ENCODE data around the gene ARRB1.

The ARRB1 gene

DNA sequence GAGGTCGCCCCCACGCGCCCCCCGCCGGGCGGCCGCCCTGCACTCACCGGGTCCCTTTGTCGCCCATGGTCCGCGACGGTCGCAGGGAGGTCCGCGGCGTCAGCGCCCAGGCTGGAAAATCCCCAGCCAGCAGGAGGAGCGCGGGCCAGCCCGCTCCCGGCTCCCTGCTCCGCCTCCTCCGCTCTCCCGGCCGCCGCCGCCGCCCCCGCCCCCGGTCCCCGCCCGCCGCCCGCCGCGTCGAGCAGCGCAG is at the start of gene ARRB1:
Gene ARRB1 (minus strand): TSS at position 121 of the 250 bp plus-strand sequence. CDS start 54 bp downstream, at position 67.
- H3K27ac ChIP-seq: peak within 1 kb of the TSS; percentile 72
- TF ChIP-seq, protein P1, sequence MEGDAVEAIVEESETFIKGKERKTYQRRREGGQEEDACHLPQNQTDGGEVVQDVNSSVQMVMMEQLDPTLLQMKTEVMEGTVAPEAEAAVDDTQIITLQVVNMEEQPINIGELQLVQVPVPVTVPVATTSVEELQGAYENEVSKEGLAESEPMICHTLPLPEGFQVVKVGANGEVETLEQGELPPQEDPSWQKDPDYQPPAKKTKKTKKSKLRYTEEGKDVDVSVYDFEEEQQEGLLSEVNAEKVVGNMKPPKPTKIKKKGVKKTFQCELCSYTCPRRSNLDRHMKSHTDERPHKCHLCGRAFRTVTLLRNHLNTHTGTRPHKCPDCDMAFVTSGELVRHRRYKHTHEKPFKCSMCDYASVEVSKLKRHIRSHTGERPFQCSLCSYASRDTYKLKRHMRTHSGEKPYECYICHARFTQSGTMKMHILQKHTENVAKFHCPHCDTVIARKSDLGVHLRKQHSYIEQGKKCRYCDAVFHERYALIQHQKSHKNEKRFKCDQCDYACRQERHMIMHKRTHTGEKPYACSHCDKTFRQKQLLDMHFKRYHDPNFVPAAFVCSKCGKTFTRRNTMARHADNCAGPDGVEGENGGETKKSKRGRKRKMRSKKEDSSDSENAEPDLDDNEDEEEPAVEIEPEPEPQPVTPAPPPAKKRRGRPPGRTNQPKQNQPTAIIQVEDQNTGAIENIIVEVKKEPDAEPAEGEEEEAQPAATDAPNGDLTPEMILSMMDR (IDR thresholded peaks at IDR 0.05): no peak; the same call in 1 of the 2 replicates

DNA sequence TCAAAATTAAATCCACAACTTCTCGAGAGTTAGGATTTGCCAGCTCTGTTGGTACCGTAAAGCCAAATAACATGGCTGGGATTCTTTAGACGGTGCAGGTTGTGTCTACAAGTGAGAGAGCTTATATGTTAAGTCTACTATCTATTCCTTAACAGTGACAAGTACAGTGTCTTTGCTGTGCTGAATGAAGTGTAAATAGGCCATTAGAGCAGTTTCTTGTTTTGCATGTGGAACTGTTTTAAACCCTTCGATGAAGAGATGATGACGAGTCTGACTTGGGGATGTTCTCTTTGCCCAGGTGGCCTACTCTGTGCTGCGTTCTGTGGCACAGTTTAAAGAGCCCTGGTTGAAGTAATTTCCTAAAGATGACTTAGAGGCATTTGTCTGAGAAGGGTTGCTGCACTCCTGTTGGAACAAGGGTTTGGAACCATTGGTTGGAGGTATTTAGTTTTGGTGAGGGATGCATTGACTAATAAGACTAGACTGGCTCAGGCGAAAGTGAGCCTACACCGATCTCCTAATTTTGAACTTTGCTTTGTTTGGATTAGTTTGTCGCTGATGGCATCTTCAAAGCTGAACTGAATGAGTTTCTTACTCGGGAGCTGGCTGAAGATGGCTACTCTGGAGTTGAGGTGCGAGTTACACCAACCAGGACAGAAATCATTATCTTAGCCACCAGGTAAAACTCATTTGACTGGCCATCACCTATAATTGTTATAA is 48.8 kb upstream of the ARRB1 start:
- H3K27ac ChIP-seq: peak overlapping the region; percentile 85
- TF ChIP-seq, protein P1 (IDR thresholded peaks at IDR 0.05): no peak
- no peak for TF ChIP-seq ZFX (IDR thresholded peaks at IDR 0.05; ENCODE audit: borderline replicate concordance)

DNA sequence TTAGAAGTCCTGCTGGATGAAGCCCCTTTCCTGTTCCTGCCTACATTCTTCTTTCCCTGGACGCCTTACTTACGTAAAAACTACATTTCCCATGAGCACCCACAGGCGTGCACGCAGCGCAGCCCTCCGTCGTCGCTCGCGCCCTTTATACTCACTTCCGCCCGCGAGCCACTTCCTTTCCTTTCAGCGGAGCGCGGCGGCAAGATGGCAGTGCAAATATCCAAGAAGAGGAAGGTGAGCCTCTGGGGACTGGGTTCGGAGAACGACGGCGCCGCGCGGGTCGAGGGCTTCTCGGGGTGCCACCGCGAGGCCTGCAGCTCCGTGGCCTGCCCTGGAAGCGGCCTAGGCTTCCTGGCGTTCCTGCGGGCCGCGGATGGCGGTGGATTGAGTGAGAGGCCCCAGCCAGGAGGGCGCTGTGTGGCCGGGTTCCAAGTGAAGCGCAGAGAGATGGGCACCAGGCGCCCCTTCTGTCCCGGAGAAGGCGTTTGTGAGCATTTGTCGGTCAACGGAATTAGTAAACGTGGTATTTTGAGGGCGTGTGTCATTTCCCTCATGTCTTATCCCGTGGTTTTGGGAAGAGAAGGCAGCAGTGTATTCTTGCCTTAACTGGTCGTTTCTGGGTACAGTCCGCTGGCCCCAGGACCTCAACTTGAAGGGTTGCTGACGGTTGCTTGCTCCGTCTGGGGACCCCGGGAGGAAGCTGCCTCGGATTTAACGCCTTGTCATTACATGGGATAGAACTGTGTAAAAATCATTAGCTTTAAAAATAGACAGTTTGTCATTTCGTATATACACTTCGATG is 48.1 kb upstream of the ARRB1 start, which contains the start of gene RPS3:
Gene RPS3 (plus strand): TSS at position 175 of the 802 bp plus-strand sequence. CDS start 30 bp downstream, at position 205.
- H3K27ac ChIP-seq: peak within 1 kb of the TSS; percentile 85
- TF ChIP-seq ZFX (IDR thresholded peaks at IDR 0.05; ENCODE audit: borderline replicate concordance): no peak
- TF ChIP-seq, protein P1 (IDR thresholded peaks at IDR 0.05): peak; percentile 19; the same call in 1 of the 2 replicates

DNA sequence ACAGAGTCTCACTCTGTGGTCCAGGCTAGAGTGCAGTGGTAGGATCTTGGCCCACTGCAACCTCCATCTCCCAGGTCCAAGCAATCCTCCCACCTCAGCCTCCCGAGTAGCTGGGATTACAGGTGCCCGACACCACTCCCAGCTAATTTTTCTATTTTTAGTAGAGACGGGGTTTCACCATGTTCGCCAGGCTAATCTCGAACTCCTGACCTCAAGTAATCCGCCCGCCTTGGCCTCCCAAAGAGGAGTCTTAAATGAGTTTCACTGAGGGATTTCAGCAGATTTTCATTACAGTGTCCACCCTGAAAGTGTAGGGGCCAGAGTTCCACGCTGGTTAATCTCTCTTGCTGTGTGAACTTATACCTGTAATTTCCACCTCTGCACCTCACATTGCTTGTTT is 47.4 kb upstream of the ARRB1 start:
- TF ChIP-seq ZFX (IDR thresholded peaks at IDR 0.05; ENCODE audit: borderline replicate concordance): no peak
- TF ChIP-seq, protein P1 (IDR thresholded peaks at IDR 0.05): no peak
- no peak overlapping the region for H3K27ac ChIP-seq

DNA sequence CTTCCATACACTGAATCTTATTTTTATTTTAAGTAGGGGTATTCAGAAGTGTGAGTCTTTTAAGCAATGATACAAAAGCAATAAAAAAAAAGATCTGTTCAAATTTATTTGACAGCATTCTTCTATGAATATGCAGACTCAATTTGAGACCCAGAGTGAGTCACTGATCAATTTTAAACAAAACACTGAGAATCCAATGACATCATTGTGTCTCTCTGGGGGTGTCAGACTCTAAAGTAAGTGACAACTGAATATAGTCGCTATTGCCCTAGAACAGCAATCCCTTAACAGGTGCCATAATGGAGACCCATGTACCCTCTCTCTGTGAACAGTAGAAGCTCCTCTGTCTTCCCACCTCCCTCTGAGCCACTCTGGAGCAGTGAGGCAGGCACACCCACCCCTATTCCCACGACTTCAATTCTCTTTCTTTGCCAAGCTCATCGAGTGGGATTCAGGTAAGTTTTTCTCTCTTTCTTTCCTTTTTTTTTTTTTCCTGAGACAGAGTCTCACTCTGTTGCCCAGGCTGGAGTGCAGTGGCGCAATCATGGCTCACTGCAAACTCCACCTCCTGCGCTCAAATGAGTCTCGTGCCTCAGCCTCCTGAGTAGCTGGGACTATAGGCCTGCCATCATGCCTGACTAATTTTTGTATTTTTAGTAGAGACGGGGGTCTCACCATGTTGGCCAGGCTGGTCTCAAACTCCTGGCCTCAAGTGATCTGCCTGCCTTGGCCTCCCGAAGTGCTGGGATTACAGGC is 42.8 kb upstream of the ARRB1 start:
- no peak for TF ChIP-seq ZFX (IDR thresholded peaks at IDR 0.05; ENCODE audit: borderline replicate concordance)
- TF ChIP-seq, protein P1 (IDR thresholded peaks at IDR 0.05): no peak
- no peak overlapping the region for H3K27ac ChIP-seq

- no peak overlapping the region for H3K27ac ChIP-seq
- TF ChIP-seq, protein P1 (IDR thresholded peaks at IDR 0.05): no peak
- no peak for TF ChIP-seq ZFX (IDR thresholded peaks at IDR 0.05; ENCODE audit: borderline replicate concordance)
These were observed 38.5 kb upstream of the ARRB1 start for GRCh38 chr11:75389925-75390324.

Data from 22Rv1 (cell line).